ENCODE results near the gene MYH15. TPM values are rescaled to one million over a fixed set of nuclear protein-coding genes. Genes with fewer than 3 reads are reported as not detected.

MYH15 gene
- total RNA-seq, 1 donor from 2014 or later = 0.09 TPM

- no peak for DNase-seq
- ChIA-PET POLR2A (interaction anchor here (1.0 to 1.3 kb wide), 2 partner anchors 37 to 63 kb away, joined by 3 to 4 read pairs; partner anchors contain the start of genes CIP2A and DZIP3), CTCF (interaction anchor here (0.8 to 5.3 kb wide), 17 partner anchors 18 to 1317 kb away, joined by 3 to 105 read pairs (median 3); no protein-coding TSS in a partner anchor)
- intact Hi-C loops (cut with micrococcal nuclease) = loop anchor here (1.0 to 5.0 kb wide), 6 partner anchors 63 to 1316 kb away; no protein-coding TSS in a partner anchor
- peaks cover 8% of the 10 kb centered on the region for H3K4me1 Mint-ChIP-seq
- no peaks in the 10 kb centered on the region for H3K9me3 Mint-ChIP-seq
- no peak for TF ChIP-seq CTCF (IDR thresholded peaks at IDR 0.05)
- H3K27ac Mint-ChIP-seq = peak overlapping the region; percentile 77
- H3K27me3 Mint-ChIP-seq = no peaks in the 10 kb centered on the region
- peak overlapping the region; percentile 26 for H3K4me3 Mint-ChIP-seq
- peak; percentile 34 for ATAC-seq (ENCODE audit: low read depth)
- peaks cover 7% of the 10 kb centered on the region for H3K36me3 Mint-ChIP-seq (ENCODE audit: low read depth)
These were observed 42.1 kb upstream of the MYH15 start for GRCh38 chr3:108552267-108553159.

- no peak for DNase-seq
- H3K4me3 Mint-ChIP-seq = no peak overlapping the region
- no peak for TF ChIP-seq CTCF (IDR thresholded peaks at IDR 0.05)
- peaks cover 20% of the 10 kb centered on the region for H3K4me1 Mint-ChIP-seq
- ChIA-PET CTCF (no interaction called here), POLR2A (no interaction called here)
- no peaks in the 10 kb centered on the region for H3K9me3 Mint-ChIP-seq
- no peak for ATAC-seq (ENCODE audit: low read depth)
- peaks cover 3% of the 10 kb centered on the region for H3K36me3 Mint-ChIP-seq (ENCODE audit: low read depth)
- intact Hi-C loops (cut with micrococcal nuclease) = no loop called here
- no peak overlapping the region for H3K27ac Mint-ChIP-seq
- no peaks in the 10 kb centered on the region for H3K27me3 Mint-ChIP-seq
These were observed 38.5 kb upstream of the MYH15 start for GRCh38 chr3:108548886-108549285.

- ATAC-seq (ENCODE audit: low read depth) (no peak), DNase-seq (no peak)
- no peaks in the 10 kb centered on the region for H3K9me3 Mint-ChIP-seq
- H3K36me3 Mint-ChIP-seq (ENCODE audit: low read depth) = peaks cover 6% of the 10 kb centered on the region
- no peak overlapping the region for H3K27ac Mint-ChIP-seq
- H3K27me3 Mint-ChIP-seq = no peaks in the 10 kb centered on the region
- no peak for TF ChIP-seq CTCF (IDR thresholded peaks at IDR 0.05)
- no peak overlapping the region for H3K4me3 Mint-ChIP-seq
- ChIA-PET POLR2A (no interaction called here), CTCF (no interaction called here)
- intact Hi-C loops (cut with micrococcal nuclease) = no loop called here
- H3K4me1 Mint-ChIP-seq = peaks cover 20% of the 10 kb centered on the region
These were observed 37.9 kb upstream of the MYH15 start for GRCh38 chr3:108548304-108548703.

- Mint-ChIP-seq H3K27ac (peak overlapping the region; percentile 27), H3K4me3 (peak overlapping the region; percentile 74), H3K4me1 (peaks cover 13% of the 10 kb centered on the region), H3K9me3 (no peaks in the 10 kb centered on the region), H3K36me3 (ENCODE audit: low read depth) (peaks cover 6% of the 10 kb centered on the region), H3K27me3 (no peaks in the 10 kb centered on the region)
- intact Hi-C loops (cut with micrococcal nuclease) = no loop called here
- no peak for TF ChIP-seq CTCF (IDR thresholded peaks at IDR 0.05)
- POLR2A ChIA-PET = interaction anchor here (1.6 kb wide), 1 partner anchor 43 kb away, joined by 9 read pairs; the partner anchor contains the start of genes CIP2A and DZIP3
- DNase-seq (no peak), ATAC-seq (ENCODE audit: low read depth) (peak; percentile 54)
- CTCF ChIA-PET = no interaction called here
These were observed 36.3 kb upstream of the MYH15 start for GRCh38 chr3:108546692-108547091.

- Mint-ChIP-seq H3K4me3 (peak overlapping the region; percentile 74), H3K4me1 (peaks cover 13% of the 10 kb centered on the region), H3K27ac (peak overlapping the region; percentile 27), H3K27me3 (no peaks in the 10 kb centered on the region), H3K9me3 (no peaks in the 10 kb centered on the region), H3K36me3 (ENCODE audit: low read depth) (peaks cover 5% of the 10 kb centered on the region)
- TF ChIP-seq CTCF (IDR thresholded peaks at IDR 0.05) = no peak
- POLR2A ChIA-PET = interaction anchor here (1.6 kb wide), 1 partner anchor 43 kb away, joined by 9 read pairs; the partner anchor contains the start of genes CIP2A and DZIP3
- ATAC-seq (ENCODE audit: low read depth) (no peak), DNase-seq (no peak)
- intact Hi-C loops (cut with micrococcal nuclease) = no loop called here
- CTCF ChIA-PET = no interaction called here
These were observed 35.9 kb upstream of the MYH15 start for GRCh38 chr3:108546247-108546646.
